ENCODE results near the gene LIN28B. TPM values are rescaled to one million over a fixed set of nuclear protein-coding genes. Genes with fewer than 3 reads are reported as not detected.
"Not testable (repeated sequence)": the region's sequence is repeated elsewhere in the genome, so short reads cannot be mapped to it uniquely, and the experiment has no call there.

Gene LIN28B
- total RNA-seq, 1 donor from 2014 or later: not detected

DNA sequence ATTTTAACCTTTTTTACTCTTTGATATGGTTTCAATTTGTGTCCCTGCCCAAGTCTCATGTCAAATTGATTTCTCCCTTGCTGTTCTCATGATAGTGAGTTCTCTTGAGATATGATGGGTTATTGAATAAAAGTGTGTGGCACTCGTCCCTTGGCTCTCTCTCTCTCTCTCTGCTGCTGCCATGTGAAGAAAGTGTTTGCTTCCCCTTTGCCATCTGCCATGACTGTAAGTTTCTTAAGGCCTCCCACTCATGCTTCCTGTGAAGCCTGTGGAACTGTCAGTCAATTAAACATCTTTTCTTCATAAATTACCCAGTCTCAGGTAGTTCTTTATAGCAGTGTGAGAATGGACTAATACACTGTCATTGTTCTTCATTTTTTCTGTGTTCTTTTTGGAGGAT lies 48.5 kb downstream of the LIN28B start:
- no peak for DNase-seq (ENCODE audit: low spot score)

DNA sequence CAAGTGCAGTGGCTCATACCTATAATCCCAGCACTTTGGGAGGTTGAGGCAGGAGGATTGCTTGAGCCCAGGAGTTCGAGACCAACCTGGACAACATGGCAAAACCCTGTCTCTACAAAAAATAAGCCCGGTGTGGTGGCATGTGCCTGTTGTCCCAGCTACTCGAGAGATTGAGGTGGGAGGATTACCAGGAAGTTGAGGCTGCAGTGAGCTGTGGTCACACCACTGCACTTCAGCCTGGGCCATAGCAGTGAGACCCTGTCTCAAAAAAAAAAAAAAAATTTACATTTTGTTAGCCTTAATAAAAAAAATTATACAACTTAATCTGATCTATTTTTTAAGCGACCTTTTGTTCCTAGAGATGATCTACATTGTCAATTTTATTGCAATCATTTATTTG lies 56.6 kb downstream of the LIN28B start:
- DNase-seq (ENCODE audit: low spot score): not testable (repeated sequence)

DNA sequence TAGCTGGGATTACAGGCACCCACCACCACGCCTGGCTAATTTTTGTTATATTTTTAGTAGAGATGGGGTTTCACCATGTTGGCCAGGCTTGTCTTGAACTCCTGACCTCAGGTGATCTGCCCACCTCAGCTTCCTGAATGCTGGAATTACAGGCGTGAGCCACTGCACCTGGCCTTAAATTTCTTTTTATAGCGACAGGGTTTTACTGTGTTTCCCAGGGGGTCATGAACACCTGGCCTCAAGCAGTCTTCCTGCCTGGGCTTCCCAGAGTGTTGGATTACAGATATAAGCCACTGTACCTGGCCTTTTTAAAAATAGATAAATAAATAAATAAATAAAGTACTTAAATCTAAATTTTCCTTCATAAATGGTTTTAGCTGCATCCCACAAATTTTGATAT lies 57.5 kb downstream of the LIN28B start:
- DNase-seq (ENCODE audit: low spot score): no peak

DNA sequence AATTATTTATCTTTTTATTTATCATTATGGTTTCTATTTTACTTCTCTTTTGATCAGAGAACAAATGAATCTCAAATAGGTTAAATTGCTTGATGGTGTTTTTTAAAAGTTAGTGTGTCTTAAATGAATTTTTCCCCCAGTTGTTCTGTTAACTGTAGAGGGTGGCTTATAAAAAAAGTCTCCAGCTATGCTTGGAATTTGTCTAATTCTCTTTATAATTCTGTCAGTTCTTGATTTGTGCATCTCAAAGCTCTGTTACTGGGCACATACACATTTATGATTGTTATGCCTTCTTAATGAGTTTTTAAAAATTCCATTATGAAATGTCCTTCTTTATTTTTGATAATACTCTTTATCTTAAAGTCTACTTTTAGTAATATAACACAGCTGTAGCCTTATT lies 58.0 kb downstream of the LIN28B start:
- no peak for DNase-seq (ENCODE audit: low spot score)

DNA sequence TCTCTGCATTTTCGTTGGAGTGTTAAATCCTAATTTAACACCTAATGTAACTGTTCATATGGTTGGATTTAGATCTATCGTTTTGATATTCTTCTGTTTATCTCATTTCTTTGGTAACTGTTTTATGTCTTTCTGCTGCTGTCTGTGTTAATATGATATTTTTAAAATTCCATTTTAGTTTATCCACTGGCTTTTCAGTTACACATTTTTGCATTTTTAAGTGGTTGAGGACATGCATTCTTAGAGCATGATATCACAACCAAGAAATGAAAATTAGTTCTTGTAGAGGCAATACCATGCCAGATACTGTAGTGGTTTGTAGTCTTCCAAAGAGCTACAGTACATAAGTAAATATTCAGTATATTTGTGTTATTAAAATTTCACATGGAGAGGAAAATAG lies 58.6 kb downstream of the LIN28B start:
- no peak for DNase-seq (ENCODE audit: low spot score)

DNA sequence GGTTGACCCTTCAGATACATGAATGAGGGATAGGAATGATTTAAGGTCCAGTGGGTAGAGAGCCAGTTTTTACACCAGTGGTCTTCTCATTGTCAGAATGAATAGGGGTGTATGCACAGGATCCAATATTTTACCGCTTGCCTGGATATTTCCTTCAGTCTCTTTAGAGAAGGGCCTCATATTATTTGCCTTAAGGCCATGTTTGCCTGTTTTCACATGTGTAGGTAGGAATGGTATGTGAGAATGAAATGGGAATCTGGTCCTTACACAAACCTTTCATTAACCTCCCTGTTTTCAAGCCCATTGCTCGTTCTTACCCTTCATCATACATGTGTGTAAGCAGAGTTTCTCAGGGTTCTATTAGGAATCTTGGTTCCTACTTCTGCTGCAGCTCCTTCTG lies 62.4 kb downstream of the LIN28B start:
- DNase-seq (ENCODE audit: low spot score): no peak

DNA sequence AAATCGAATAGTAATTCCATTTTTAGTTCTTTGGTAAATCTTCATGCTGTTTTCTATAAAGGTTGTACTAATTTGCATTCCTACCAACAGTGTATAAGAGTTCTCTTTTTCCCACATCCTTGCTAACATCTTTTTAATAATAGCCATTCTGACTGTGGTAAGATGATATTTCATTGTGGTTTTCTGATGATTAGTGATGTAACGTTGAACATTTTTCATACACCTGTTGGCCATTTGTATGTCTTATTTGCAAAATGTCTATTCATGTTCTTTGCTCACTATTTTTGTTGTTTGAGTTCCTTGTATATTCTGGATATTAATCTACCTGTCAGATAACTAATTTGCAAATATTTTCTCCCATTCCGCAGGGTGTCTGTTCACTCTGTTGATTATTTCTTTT lies 64.5 kb downstream of the LIN28B start:
- no peak for DNase-seq (ENCODE audit: low spot score)

DNA sequence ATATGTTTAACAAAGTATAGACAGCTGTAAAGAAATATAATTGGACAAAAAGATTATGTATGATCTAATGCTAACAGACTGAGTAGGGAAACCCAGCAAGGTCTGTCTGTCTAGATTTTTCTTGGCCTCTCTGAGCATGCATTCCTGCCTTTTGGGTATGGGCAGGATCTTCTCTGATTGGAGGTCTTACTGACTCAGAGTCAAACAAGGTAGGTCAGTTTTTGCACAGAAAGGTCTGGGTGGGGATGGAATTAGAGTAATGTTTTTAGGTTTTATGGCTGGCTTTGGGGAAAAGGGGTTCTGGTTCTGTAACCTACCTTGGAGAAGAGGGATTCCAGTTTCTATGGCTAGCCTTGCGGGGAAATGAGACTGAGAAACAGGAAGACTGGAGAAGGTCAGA lies 65.5 kb downstream of the LIN28B start:
- DNase-seq (ENCODE audit: low spot score): no peak

DNA sequence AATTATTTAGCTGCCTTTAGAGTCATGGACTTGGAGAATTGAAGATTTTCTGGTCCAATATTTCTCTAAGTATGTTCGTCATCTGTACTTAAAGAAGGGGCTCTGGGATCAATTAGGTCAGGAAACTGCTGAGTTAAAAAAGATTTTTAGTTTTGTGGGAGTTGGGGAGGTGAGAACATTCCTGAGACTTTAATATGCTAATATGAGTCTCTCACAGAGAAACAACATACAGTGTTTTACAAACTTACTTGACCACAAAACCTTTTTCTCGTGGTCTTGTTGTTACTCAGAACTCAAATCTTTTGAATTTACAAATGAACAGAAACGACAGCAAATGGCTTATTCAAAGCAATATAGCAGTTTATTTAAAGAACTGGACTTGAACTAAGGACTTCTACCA lies 67.9 kb downstream of the LIN28B start:
- no peak for DNase-seq (ENCODE audit: low spot score)

DNA sequence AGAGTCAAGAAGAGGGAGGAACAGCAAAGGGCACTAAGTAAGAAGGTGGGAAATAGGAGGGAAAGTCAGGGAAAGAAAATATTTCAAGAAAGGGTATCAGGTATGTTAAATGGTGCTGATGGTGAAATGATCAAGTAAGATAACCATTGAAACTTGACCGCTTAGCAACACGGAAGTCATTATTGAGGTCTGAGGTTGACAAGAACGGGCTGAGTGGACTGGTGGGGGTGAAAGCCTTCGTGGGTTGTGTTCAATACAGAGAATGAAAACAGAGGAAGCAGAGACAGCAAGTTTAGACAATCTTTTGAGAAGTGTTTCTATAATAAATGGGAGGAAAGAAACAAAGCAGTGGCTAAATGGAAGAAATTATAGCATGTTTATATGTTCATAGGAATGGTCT lies 72.0 kb downstream of the LIN28B start:
- DNase-seq (ENCODE audit: low spot score): no peak

DNA sequence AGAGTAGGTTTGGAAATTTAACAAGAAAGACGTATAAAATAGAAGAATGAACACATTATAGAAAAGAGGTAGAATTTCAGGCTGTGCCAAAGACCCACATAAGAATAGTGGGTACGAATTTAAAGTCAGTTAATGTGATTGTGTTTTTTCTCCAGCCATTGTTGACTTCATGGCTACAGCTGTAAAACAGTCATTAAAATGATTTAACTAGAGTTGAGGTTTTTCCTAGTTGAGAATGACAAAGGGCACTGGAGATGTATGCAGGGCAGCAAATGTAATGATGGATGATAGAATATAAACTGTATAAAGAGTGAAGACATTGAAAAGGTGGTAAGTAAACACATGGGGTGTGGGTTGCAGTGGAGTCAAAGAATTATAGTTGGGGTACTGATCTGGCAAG lies 72.7 kb downstream of the LIN28B start:
- no peak for DNase-seq (ENCODE audit: low spot score)

DNA sequence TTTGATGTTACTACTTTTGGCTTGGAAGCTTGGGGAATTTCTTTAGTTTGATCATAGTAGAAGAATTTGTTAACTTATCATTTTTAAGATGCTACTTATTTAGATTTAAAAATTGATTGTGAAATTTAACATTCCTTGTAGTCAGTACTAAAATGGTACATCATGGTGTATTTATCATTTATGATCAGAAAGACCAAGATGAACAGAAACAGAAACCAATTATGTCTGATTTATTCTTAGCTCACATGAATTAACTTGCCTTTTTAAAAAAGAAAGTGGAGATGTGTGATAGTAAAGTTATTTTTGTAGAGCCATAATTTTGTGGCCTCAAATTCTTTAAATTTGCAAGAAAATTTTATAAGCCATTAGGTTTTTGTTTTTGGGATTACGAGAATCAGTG lies 77.6 kb downstream of the LIN28B start:
- DNase-seq (ENCODE audit: low spot score): no peak

DNA sequence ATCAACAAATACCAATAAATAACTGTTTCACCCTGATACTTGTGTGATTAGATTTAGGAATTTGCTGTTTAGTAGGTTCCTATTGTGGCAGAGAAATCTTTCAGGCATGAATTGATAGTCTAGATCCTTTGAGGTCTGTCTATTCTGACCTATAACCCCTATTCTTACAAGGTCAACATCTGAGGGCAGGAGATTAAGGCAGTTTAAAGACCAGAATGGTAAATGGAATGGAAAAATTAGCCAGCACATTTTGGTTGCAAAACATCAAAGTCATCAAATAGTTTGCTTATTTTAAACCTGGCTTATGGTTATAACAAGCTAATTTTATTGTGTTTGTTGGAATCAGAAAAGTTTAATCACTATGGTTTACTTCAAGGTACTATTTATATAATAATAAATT lies 78.4 kb downstream of the LIN28B start:
- no peak for DNase-seq (ENCODE audit: low spot score)

DNA sequence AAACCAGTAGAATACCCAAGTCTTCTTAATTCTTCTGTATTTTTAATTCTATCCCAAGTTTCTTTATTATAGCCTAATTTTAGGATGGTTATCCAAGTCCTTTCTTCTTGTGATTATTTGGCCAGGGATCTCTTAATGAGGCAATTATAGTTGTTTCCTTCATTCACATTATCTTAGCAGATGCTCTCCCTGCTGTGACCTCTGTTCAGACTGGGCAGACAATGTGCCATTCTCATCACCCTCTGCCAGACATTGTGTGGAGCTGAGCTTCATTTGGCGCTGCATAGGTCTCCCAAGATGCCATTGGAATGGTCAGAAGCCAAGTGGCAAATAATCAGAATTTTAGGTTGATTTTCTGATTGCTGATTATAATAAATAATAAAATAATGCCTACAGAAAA lies 79.4 kb downstream of the LIN28B start:
- DNase-seq (ENCODE audit: low spot score): no peak

DNA sequence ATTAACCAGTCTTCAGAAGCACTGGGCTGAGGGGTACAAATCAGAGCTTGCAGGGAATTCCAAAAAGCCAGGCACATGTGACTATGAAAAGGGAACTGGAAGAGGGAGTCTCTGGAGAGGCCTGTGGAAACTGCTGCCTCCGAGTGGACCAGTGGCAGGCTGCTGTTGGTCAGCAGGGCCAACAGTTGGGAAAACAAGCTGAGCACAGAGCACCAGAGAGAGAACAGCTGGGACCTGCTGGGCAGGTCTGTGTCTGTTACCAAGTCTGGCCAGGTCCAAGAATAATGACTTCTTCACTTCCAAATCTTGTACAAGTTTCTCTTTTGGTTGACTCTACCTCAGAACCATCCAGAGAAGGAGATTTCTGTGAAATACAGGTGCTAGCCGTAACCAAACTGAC lies 81.4 kb downstream of the LIN28B start:
- no peak for DNase-seq (ENCODE audit: low spot score)

DNA sequence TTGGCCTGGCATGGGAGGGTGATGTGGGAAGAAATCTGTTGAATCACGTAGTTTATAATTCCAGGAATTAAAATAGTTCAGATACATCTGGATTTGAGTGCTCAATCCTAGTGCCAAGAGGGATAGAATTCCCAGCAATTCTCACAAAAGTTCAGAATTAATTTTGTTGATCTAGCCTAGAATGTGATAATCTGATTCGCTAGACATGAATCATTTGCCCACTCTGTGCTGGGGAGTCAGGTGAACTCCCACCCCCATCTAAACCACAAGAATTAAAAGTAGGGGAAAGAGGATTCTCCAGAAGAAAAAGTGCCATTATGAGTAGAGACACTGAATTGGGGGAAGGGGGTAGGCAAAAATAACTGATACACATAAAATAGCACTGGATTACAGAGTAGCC lies 85.0 kb downstream of the LIN28B start:
- DNase-seq (ENCODE audit: low spot score): no peak

DNA sequence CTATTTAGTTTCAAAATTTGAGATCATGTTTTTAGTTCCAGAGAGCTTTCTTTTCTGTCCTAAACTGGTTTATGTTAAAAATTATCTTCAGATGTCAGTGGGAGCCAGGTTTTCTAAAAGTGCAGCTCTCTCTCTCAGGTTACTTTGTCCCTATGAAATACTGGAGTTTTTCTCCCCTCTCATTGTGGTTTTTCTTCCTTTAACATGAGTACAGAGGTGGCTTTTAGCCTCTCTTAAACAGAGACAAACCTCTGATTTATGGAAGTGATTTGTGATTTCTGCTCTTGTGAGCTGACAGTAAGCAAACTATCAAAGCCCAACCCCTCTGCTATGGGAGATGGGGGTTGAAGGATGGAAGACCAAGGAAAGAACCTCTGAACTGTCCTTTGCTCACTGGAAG lies 85.7 kb downstream of the LIN28B start:
- no peak for DNase-seq (ENCODE audit: low spot score)

DNA sequence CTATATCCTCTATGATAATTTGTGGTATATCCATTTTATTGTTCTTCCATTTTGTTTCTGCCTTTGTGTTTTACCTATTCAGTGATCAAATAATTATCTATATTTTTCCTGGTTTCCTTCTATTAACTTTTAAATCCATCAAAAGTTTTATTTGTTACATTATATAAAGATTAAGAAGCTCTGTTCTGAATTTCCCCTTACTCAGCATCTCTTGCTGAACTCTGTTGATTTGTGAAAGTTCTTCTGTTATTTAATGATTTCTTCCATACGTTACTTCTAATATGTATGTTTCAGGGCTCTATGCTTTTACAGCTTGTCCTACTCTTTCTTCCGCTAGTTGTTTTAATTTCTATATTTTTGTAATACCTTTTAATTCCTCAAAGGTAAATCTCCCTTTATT lies 87.1 kb downstream of the LIN28B start:
- no peak for DNase-seq (ENCODE audit: low spot score)

DNA sequence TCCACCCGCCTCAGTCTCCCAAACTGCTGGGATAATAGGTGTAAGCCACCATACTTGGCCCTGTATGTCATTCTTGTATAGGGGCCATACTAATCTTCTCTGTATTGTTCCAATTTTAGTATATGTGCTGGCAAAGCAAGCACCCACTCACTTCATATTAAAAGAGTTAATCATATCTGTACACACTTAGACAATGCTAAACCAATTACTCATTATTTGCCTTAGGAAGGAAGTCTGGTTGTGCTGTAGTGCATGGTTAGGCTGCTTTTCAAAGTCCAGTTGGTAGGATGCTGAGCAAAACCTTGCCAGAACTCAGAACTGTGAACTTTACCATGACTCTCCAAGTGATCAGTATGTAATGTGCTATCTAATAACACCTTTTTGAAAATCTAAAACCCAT lies 88.6 kb downstream of the LIN28B start:
- no peak for DNase-seq (ENCODE audit: low spot score)

DNA sequence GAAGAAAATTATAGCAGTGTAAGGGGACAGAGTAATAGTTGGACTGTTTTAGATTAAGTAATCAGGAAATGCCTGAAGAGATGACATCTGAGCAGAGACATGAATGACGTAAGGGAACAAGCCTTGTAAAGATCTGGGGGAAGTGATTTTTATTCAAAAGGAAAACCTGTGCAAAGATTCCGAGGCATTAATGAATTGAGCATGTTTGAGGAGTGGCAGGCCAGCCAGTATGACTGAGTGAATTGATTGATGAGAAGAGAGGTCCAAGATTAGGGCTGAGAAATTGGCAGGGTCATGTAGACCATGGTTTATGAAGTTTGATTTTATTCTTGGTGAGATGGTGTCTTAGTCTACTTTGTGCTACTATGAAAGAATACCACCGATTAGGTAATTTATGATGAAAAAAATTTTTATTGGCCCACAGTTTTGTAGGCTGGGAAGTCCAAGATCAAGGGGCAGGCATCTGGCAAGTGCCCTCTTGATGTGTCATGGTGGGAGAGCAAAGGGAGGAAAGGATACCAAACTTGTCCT lies 95.1 kb downstream of the LIN28B start:
- no peak for DNase-seq (ENCODE audit: low spot score)

DNA sequence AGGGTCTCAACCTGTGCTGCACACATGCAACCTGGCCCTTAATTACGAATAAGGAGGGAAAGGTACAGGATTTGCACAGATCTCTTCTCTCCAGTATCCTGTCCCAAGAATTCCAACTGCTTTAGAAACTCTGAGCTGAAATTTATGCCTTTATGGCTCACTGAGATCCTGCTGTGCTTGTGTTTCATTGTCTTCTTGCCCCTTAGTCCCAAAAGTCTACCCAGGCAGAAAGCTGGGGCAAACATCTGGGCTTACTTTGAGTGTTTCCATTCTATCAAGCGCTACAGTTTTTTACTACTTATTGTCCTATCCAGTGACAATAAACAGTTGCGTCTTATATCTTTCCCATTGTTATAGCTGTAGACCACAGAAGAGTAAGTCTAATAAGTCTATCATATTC lies 99.7 kb downstream of the LIN28B start:
- DNase-seq (ENCODE audit: low spot score): no peak

DNA sequence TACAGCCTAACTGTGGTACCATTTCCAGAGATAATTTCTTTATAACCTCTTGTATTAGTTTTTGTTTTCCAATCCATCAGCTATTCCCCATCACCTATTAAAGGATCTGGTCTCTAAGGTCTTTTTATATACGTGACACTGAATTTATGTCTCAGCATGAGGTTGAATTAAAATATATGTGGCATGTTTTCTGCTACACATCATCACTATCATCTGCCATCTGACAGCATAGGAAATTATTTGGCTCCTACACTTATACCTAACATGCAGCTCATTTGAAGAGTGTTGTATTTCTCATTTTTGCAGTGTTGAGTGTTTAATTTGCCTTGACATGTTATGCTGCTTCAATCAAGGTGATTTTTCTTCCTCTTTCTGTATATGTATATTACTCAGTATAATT lies 100.3 kb downstream of the LIN28B start:
- no peak for DNase-seq (ENCODE audit: low spot score)

DNA sequence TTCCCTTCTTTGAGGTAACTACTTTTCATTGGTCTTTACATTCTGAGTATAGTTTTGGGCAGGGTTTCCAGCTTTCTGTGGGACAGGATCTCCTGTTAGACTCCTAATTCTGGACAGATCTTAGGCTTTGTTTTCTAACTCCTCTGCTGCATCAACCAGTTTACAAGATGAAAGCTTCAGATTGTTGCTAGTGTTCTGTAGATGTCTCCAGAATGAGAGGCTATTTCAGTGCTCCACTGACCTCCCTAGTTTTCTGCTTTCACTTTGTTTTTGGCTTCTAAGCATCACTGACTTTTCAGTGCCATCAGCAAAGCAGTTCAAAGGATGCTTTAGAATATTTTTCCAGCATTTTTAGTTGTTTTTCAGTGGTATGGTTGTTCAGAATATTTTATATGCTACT lies 101.4 kb downstream of the LIN28B start:
- no peak for DNase-seq (ENCODE audit: low spot score)

DNA sequence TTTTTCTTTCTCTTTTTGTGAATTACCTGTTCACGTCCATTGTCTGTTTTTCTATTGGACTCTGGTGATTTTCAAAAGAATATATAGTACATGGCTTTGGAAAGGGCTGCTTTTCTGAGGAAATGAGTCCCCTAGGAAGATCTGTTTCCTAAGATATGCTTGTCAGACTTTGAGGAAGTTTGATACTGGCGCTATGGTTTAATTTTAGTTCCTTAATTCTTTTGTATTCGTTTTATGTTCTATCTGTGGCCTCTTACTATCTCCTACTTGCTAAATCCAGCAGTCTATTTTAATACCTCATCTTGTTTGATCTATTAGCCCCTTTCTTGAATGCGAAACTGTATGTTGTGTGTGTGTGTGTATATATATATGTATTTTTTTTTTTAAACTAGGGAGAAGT lies 101.9 kb downstream of the LIN28B start:
- DNase-seq (ENCODE audit: low spot score): no peak

Data from mesenteric fat pad (tissue), 1 donor.